HG03135 (cell line): ENCODE results near the gene N4BP2.

ENCODE experiments used
- ATAC-seq: cut with Tn5 transposase; IDR thresholded peaks from one replicate; pipeline ENCODE4 v1.9.1; 2021; ENCODE audit warnings: mild to moderate bottlenecking, moderate library complexity; ENCODE audit not compliant: unreplicated experiment

N4BP2 gene

DNA sequence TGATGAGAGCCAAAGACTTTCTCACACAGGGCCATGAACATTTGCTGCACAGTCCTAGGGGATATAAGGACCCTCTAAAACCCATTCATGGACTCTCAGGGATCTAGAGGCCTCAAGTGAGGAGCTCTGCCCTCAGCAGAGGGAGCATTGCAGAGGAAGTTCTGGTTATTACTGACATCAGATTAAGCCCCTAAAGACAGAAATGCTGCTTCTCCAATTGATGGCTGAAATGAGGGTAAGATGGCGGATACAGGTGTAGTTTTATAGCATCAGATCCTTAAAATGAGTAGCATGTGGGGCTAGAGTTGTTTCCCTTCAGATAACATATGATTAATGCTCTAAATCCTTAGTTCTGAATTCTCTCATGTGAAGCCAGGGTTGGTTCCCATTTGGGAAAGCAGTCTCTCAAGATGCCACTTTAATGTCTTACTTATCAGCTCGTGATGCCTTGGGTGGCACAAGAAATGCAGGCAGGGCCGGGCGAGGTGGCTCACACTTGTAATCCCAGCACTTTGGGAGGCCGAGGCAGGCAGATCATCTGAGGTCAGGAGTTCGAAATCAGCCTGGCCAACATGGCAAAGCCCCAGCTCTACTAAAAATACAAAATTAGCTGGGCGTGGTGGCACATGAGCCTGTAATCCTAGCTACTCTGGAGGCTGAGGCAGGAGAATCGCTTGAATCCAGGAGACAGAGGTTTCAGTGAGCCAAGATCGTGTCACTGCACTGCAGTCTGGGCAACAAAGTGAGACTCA lies 148.0 kb downstream of the N4BP2 start:
- ATAC-seq: no peak

DNA sequence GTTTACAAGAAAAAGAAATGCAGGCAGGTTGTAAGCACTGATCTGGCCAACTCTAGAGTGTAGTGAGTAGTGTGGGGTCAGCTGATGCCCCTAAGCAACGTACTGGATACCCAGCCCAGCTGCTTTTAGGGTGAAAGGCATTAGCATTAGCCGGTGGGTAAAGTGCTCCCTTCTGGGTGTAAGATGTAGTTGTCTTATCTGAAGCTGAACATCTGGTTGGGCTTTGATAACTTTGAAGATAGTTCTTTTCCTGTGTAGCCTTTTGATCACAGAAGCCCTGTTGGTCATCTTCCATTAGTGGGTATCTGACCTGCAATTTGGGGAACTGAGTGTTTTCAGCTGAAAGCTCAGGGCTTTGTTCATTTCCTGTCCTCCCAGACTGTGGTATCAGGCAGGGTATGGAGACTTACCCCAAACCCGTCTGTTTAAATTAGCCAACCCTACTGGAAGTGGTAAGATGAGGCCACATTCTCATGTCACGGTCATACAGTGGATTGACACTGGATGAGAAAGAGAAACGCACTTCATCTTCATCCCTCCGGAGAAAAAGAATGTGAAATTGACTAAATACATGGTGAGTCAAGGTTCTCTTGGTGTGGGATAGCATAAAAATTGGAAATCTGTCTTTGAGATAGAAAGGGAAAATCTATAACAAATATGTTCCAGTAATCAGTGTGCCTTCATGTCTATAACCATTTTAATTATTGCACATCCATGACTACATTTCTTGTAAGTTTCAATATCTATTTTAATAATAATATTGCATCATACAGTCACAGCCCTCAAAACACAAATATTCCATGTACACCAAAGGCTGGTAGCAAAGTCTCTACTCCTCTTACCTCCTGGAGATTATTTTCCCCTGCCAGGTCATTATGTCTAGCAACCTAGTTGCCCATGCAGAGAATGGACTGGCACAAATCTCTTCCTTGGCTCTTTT lies 148.9 kb downstream of the N4BP2 start:
- ATAC-seq: peak; percentile 62

DNA sequence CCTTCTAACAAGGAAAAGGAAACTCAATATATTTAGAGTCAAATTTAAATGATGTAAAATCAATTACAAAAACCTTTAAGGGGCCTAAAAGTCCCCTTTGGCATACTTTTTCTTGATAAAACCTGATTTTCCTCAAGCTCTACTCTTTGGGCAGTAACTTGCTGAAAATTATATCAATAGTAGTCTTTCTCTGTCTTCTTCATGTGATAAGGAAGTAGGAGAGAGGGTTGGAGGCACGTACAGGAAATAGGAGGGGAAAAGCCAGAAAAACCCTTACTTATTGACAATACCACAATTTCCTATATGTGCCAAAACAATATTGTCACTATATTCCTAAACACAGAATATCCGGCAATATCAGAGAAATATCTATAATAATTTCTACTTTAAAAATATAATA lies 149.8 kb downstream of the N4BP2 start:
- ATAC-seq: no peak
